K562 (cell line): ENCODE results near the gene MED20. TPM values are rescaled to one million over a fixed set of nuclear protein-coding genes. Genes with fewer than 3 reads are reported as not detected.
A peak's percentile ranks its signal among the peaks of the same experiment; 100 is the strongest.

Source experiments
- ADNP ChIP-seq: fragments of 200-800 bp; sonication (Bioruptor generic); IDR thresholded peaks from 2 replicates; pipeline ENCODE4 v1.6.1; 2016; ENCODE audit warnings: missing genetic modification characterization, missing compliant biosample characterization
- BACH1 ChIP-seq: fragments of 200-800 bp; sonication (Bioruptor generic); IDR thresholded peaks from 2 replicates; pipeline ENCODE4 v1.6.1; 2016; ENCODE audit warnings: missing genetic modification characterization, missing compliant biosample characterization
- BRD4 ChIP-seq: fragments of 200-600 bp; sonication (generic); IDR thresholded peaks from 2 replicates; pipeline ENCODE4 v1.6.1; 2017; ENCODE audit warnings: inconsistent platforms
- C11orf30 ChIP-seq: fragments of 450-650 bp; IDR thresholded peaks from 2 replicates; pipeline ENCODE4 v1.6.1; 2016; ENCODE audit warnings: low read depth, mild to moderate bottlenecking
- DIDO1 ChIP-seq: fragments of 450-650 bp; IDR thresholded peaks from 2 replicates; pipeline ENCODE4 v1.6.1; 2016; ENCODE audit warnings: low read depth, missing biosample characterization, missing genetic modification characterization
- HDAC2 ChIP-seq: fragments of 450-650 bp; IDR thresholded peaks from 2 replicates; pipeline ENCODE4 v1.6.1; 2016; ENCODE audit warnings: mild to moderate bottlenecking
- HIVEP1 ChIP-seq: fragments of 250-450 bp; sonication (Bioruptor Pico); IDR thresholded peaks from 2 replicates; pipeline ENCODE4 v1.4.0; 2020; ENCODE audit warnings: mild to moderate bottlenecking
- HMGN3 ChIP-seq: IDR thresholded peaks from 2 replicates; pipeline ENCODE4 v1.6.1; 2011; ENCODE audit warnings: borderline replicate concordance, low read depth, mild to moderate bottlenecking, mixed read lengths, low read length; ENCODE audit not compliant: insufficient read length; ENCODE audit errors: extremely low read depth
- ILF3 ChIP-seq: fragments of 450-650 bp; IDR thresholded peaks from 2 replicates; pipeline ENCODE4 v1.6.1; 2018; ENCODE audit warnings: antibody characterized with exemption, mild to moderate bottlenecking, moderate library complexity, borderline replicate concordance
- KDM2B ChIP-seq: fragments of 250-450 bp; sonication (Bioruptor Pico); IDR thresholded peaks from 2 replicates; pipeline ENCODE4 v1.8.0; 2021; ENCODE audit warnings: mild to moderate bottlenecking, moderate library complexity
- MAFG ChIP-seq: fragments of 450-650 bp; conservative IDR thresholded peaks from 2 replicates; pipeline ENCODE4 v1.6.1; 2016; ENCODE audit warnings: missing genetic modification characterization, missing compliant biosample characterization
- MAFK ChIP-seq: IDR thresholded peaks from 2 replicates; pipeline ENCODE4 v1.6.1; 2011; ENCODE audit warnings: low read length, improper control_type of control experiment
- NFE2 ChIP-seq: IDR thresholded peaks from 2 replicates; pipeline ENCODE4 v1.6.1; 2014; ENCODE audit warnings: antibody characterized with exemption, low read depth
- NFE2L1 ChIP-seq: fragments of 450-650 bp; IDR thresholded peaks from 2 replicates; pipeline ENCODE4 v1.6.1; 2016; ENCODE audit warnings: missing genetic modification characterization, low read depth, mild to moderate bottlenecking, missing compliant biosample characterization, moderate library complexity, borderline replicate concordance
- NR2C1 ChIP-seq, 2 experiments: fragments of 450-650 bp; IDR thresholded peaks; 2 replicates each; pipeline ENCODE4 v1.6.1; 2017; ENCODE audit warnings: mild to moderate bottlenecking in 2 of 2, antibody characterized with exemption in 1 of 2, inconsistent platforms in 1 of 2, missing compliant biosample characterization in 1 of 2, missing genetic modification characterization in 1 of 2
- RNF219 ChIP-seq: fragments of 250-450 bp; sonication (Bioruptor Pico); IDR thresholded peaks from 2 replicates; pipeline ENCODE4 v1.5.0; 2022; ENCODE audit warnings: mild to moderate bottlenecking
- SIRT6 ChIP-seq: IDR thresholded peaks from one replicate; pipeline ENCODE4 v1.6.1; 2012; ENCODE audit warnings: low read depth, mild to moderate bottlenecking, control low read depth, inconsistent platforms, low read length, moderate library complexity
- SMARCA4 ChIP-seq: fragments of 450-650 bp; IDR thresholded peaks from 2 replicates; pipeline ENCODE4 v1.6.1; 2016
- SNIP1 ChIP-seq: fragments of 450-650 bp; IDR thresholded peaks from 2 replicates; pipeline ENCODE4 v1.7.1; 2017; ENCODE audit warnings: low read depth, mild to moderate bottlenecking
- SP1 ChIP-seq: sonication (generic); formaldehyde crosslinking; IDR thresholded peaks from 2 replicates; pipeline ENCODE4 v1.8.1; 2022; ENCODE audit warnings: mild to moderate bottlenecking, missing genetic modification reagents
- TRIM25 ChIP-seq: fragments of 450-650 bp; IDR thresholded peaks from 2 replicates; pipeline ENCODE4 v1.7.0; 2016; ENCODE audit warnings: borderline replicate concordance
- ZFP91 ChIP-seq: sonication (generic); formaldehyde crosslinking; IDR thresholded peaks from 2 replicates; pipeline ENCODE4 v1.8.0; 2022; ENCODE audit warnings: mild to moderate bottlenecking, missing genetic modification reagents
- ZNF274 ChIP-seq: IDR thresholded peaks from 2 replicates; pipeline ENCODE4 v1.6.1; 2011; ENCODE audit warnings: low read depth, mild to moderate bottlenecking, low read length, moderate library complexity, borderline replicate concordance
- ZNF316 ChIP-seq: fragments of 450-650 bp; IDR thresholded peaks from 2 replicates; pipeline ENCODE4 v1.6.1; 2016
- ZNF354B ChIP-seq: fragments of 250-450 bp; sonication (Bioruptor Pico); IDR thresholded peaks from 2 replicates; pipeline ENCODE4 v1.4.0; 2020
- ZNF445 ChIP-seq: fragments of 250-450 bp; sonication (Bioruptor Pico); IDR thresholded peaks from 2 replicates; pipeline ENCODE4 v1.4.0; 2020; ENCODE audit warnings: low read depth, mild to moderate bottlenecking, moderate library complexity
- ZNF511 ChIP-seq: sonication (generic); formaldehyde crosslinking; IDR thresholded peaks from 2 replicates; pipeline ENCODE4 v1.8.0; 2022; ENCODE audit warnings: mild to moderate bottlenecking, missing genetic modification reagents
- polyA plus RNA-seq, 8 experiments: library from polyadenylated mRNA; depleted of rRNA in 4 of 8; stranded (reverse) in 5 of 8; unstranded in 3 of 8; fragments of >200 nt; fragmentation: Nextera tagmentation in 2 of 8; fragmentation: Illumina TruSeq in 1 of 8; extraction: Ambion mirVana in 2 of 8; extraction: Trizol in 1 of 8; gene quantifications; 2 replicates each; pipeline versions ENCODE4 v1.2.1 to v1.2.3, GENCODE V29; 2011 to 2014; ENCODE audit warnings: inconsistent platforms in 1 of 8, missing spikeins in 1 of 8
- total RNA-seq, 7 experiments: library from RNA; depleted of rRNA in 6 of 7; stranded (reverse); fragments of >200 nt in 6 of 7; fragmentation: Illumina TruSeq in 2 of 7; extraction: Trizol in 2 of 7; gene quantifications; 2 replicates each; pipeline versions ENCODE4 v1.2.1 to v1.2.3, GENCODE V29; 2011 to 2021; ENCODE audit warnings: low replicate concordance in 1 of 7

The MED20 gene
- total and polyA plus RNA-seq, 9 of the 15 experiments (the other 6 are each of a cell fraction or from before 2014, with no cell fraction given): 27.3 to 80.9 (median 46.0) TPM

- TF ChIP-seq RNF219 (no peak), HMGN3 (no peak), ILF3 (no peak), DIDO1 (tag) (no peak), NFE2 (peak; percentile 91), ZNF274 (no peak), NFE2L1 (tag) (peak; percentile 84), SP1 (CRISPR knock-in tag) (no peak), SNIP1 (no peak), SMARCA4 (0 out of 2 replicates have a peak, but pooled peaks have one; percentile 21), ZNF445 (CRISPR knock-in tag) (no peak), HDAC2 (no peak), ZNF316 (peak; percentile 98), BACH1 (tag) (peak; percentile 89; the same call in 1 of the 2 replicates), TRIM25 (no peak), MAFK (peak; percentile 92), BRD4 (no peak), MAFG (tag) (peak; percentile 95), KDM2B (CRISPR knock-in tag) (no peak), ADNP (tag) (no peak), ZFP91 (CRISPR knock-in tag) (no peak), HIVEP1 (CRISPR knock-in tag) (no peak), NR2C1 (IDR thresholded peaks at IDR 0.05) (no peak), NR2C1 (tag; IDR thresholded peaks at IDR 0.05) (no peak), C11orf30 (peak; percentile 90), SIRT6 (no peak), ZNF511 (CRISPR knock-in tag) (no peak), ZNF354B (CRISPR knock-in tag) (no peak)
Observed at GRCh38 chr6:41917528-41917927, 3.4 kb downstream of the MED20 start (continued).
